Measurements from ENCODE around the gene MACROD1. TPM values are rescaled to one million over a fixed set of nuclear protein-coding genes. Genes with fewer than 3 reads are reported as not detected.

MACROD1 gene
- total RNA-seq, 2 experiments from 2014 or later: 38.7 to 48.6 TPM

Other genes starting within 250 kb of the MACROD1 start
- gene RCOR2, start 248.9 kb downstream of the MACROD1 start, total RNA-seq: under 1 TPM; 0.17 to 0.19 TPM
- gene NAA40, start 227.1 kb downstream of the MACROD1 start, total RNA-seq: 10 to 100 TPM; 10.3 to 13.2 TPM
- gene COX8A, start 191.5 kb downstream of the MACROD1 start, total RNA-seq: 100 to 1,000 TPM; 669 to 675 TPM
- gene OTUB1, start 179.7 kb downstream of the MACROD1 start, total RNA-seq: 10 to 100 TPM; 61.9 to 63.0 TPM
- gene FLRT1, start 130.2 kb downstream of the MACROD1 start, total RNA-seq: under 1 TPM; 0.17 to 0.29 TPM
- 100 to 1,000 TPM; 264 to 272 TPM for gene STIP1, start 20.1 kb upstream of the MACROD1 start, total RNA-seq
- 100 to 1,000 TPM; 176 to 178 TPM for gene FERMT3, start 40.6 kb upstream of the MACROD1 start, total RNA-seq
- 10 to 100 TPM; 18.2 to 18.3 TPM for gene TRPT1, start 60.1 kb upstream of the MACROD1 start, total RNA-seq
- gene NUDT22, start 60.2 kb upstream of the MACROD1 start, total RNA-seq: 10 to 100 TPM; 51.4 to 51.9 TPM
- 10 to 100 TPM; 16.9 to 19.3 TPM for gene DNAJC4, start 64.4 kb upstream of the MACROD1 start, total RNA-seq
- gene VEGFB, start 68.5 kb upstream of the MACROD1 start, total RNA-seq: 10 to 100 TPM; 64.2 to 74.5 TPM
- gene FKBP2, start 75.0 kb upstream of the MACROD1 start, total RNA-seq: 10 to 100 TPM; 17.2 to 20.0 TPM
- gene PPP1R14B, start 80.8 kb upstream of the MACROD1 start, total RNA-seq: 100 to 1,000 TPM; 216 to 227 TPM
- 1 to 10 TPM; 4.4 to 4.7 TPM for gene PLCB3, start 85.4 kb upstream of the MACROD1 start, total RNA-seq
- gene BAD, start 118.6 kb upstream of the MACROD1 start, total RNA-seq: 10 to 100 TPM; 12.8 to 14.3 TPM
- gene GPR137, start 119.7 kb upstream of the MACROD1 start, total RNA-seq: 10 to 100 TPM; 26.2 to 30.5 TPM
- under 1 TPM in 1 of 2 experiments, not detected in 1; 0.41 TPM for gene KCNK4, start 125.2 kb upstream of the MACROD1 start, total RNA-seq
- under 1 TPM in 1 of 2 experiments, not detected in 1; 0.67 TPM for gene CATSPERZ, start 134.2 kb upstream of the MACROD1 start, total RNA-seq
- gene ESRRA, start 139.4 kb upstream of the MACROD1 start, total RNA-seq: 10 to 100 TPM; 18.5 to 21.7 TPM
- gene TRMT112, start 151.4 kb upstream of the MACROD1 start, total RNA-seq: 100 to 1,000 TPM; 241 to 261 TPM
- 100 to 1,000 TPM; 122 to 132 TPM for gene PRDX5, start 152.0 kb upstream of the MACROD1 start, total RNA-seq
- 10 to 100 TPM; 53.2 to 61.9 TPM for gene CCDC88B, start 174.1 kb upstream of the MACROD1 start, total RNA-seq
- gene RPS6KA4, start 193.0 kb upstream of the MACROD1 start, total RNA-seq: 10 to 100 TPM; 19.1 to 21.3 TPM